ENCODE measurements around the gene NBL1. TPM values are rescaled to one million over a fixed set of nuclear protein-coding genes. Genes with fewer than 3 reads are reported as not detected.
A peak's percentile ranks its signal among the peaks of the same experiment; 100 is the strongest.

The NBL1 gene
- total RNA-seq, 4 donors from 2014 or later: 54.1 to 222 (median 71.1) TPM

DNA sequence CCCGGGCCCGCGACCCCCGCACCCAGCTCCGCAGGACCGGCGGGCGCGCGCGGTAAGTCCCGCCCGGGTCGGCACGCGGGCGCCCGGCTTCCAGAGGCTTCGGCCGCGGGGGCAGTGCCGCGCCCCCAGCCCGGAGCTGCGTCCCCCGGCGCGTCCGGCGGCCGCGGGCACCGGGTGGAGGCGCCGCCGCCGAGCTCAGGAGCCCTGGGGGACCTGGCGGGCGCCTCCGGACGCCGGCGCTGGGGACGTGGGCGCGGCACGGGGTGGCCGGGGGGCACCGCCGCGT is 227 bp downstream of the NBL1 start:
- no peak for DNase-seq
- Histone ChIP-seq H3K36me3 (no peaks in the 10 kb centered on the region), H3K27me3 (no peaks in the 10 kb centered on the region), H3K27ac (peak overlapping the region; percentile 96 to 97), H3K9me3 (no peaks in the 10 kb centered on the region), H3K4me3 (peak overlapping the region; percentile 71 to 89), H3K4me1 (peaks cover 0 to 19% of the 10 kb centered on the region in 2 donors)
- intact Hi-C loops (cut with DNase I; ENCODE audit: low total_unique reads): loop anchor here (10.0 kb wide), 1 partner anchor 160 kb away; the partner anchor contains the start of gene CAPZB
- TF ChIP-seq, protein P1, sequence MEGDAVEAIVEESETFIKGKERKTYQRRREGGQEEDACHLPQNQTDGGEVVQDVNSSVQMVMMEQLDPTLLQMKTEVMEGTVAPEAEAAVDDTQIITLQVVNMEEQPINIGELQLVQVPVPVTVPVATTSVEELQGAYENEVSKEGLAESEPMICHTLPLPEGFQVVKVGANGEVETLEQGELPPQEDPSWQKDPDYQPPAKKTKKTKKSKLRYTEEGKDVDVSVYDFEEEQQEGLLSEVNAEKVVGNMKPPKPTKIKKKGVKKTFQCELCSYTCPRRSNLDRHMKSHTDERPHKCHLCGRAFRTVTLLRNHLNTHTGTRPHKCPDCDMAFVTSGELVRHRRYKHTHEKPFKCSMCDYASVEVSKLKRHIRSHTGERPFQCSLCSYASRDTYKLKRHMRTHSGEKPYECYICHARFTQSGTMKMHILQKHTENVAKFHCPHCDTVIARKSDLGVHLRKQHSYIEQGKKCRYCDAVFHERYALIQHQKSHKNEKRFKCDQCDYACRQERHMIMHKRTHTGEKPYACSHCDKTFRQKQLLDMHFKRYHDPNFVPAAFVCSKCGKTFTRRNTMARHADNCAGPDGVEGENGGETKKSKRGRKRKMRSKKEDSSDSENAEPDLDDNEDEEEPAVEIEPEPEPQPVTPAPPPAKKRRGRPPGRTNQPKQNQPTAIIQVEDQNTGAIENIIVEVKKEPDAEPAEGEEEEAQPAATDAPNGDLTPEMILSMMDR (IDR thresholded peaks at IDR 0.05): no peak
- peak in 1 of 2 donors; percentile 13 for TF ChIP-seq POLR2A (IDR thresholded peaks at IDR 0.05)

DNA sequence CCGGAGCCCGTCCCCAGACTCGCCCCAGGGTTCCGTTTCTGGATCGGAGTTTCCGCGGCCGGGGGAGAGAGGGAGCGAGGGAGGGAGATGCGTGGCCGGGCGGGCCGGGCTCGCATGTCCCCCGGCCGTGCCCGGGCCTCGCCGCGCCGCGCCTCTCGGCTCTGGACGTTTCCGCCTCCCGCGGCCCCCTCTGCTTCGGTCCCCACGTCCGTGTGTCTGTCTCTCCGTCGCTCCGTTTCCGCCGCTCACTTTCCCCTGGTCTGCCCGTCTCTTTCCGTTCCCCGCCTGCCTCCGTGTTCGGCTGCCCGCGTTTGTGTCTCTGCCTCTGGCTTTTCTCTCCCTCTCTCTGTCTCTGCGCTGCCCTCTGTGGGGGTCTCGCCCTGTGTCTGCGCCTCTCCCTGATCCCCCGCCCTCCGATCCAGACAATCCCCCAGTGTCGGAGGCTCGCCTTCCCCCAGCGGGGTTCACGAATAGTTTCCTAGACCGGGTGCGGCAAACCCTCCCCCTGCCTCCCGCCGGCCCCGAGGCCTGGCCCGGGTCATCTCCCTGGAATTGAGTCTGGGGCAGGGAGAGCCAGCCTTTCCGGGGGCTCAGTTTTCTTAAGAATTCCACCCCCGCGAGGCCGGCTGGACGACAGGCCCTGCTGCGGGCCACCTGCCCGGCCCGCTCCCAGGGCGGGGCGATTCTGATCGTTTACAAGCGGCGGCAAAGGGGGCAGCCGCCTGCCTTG is 735 bp downstream of the NBL1 start:
- TF ChIP-seq, protein P1 (IDR thresholded peaks at IDR 0.05): no peak
- no peak for TF ChIP-seq POLR2A (IDR thresholded peaks at IDR 0.05)
- H3K4me3 ChIP-seq: peak overlapping the region; percentile 71 to 89
- H3K27me3 ChIP-seq: no peaks in the 10 kb centered on the region
- peak overlapping the region; percentile 96 to 97 for H3K27ac ChIP-seq
- no peaks in the 10 kb centered on the region for H3K9me3 ChIP-seq
- DNase-seq: no peak
- no peaks in the 10 kb centered on the region for H3K36me3 ChIP-seq
- intact Hi-C loops (cut with DNase I; ENCODE audit: low total_unique reads): loop anchor here (5.0 to 10.0 kb wide), 2 partner anchors 160 to 253 kb away; partner anchors contain the start of gene CAPZB
- peaks cover 0 to 20% of the 10 kb centered on the region in 2 donors for H3K4me1 ChIP-seq

DNA sequence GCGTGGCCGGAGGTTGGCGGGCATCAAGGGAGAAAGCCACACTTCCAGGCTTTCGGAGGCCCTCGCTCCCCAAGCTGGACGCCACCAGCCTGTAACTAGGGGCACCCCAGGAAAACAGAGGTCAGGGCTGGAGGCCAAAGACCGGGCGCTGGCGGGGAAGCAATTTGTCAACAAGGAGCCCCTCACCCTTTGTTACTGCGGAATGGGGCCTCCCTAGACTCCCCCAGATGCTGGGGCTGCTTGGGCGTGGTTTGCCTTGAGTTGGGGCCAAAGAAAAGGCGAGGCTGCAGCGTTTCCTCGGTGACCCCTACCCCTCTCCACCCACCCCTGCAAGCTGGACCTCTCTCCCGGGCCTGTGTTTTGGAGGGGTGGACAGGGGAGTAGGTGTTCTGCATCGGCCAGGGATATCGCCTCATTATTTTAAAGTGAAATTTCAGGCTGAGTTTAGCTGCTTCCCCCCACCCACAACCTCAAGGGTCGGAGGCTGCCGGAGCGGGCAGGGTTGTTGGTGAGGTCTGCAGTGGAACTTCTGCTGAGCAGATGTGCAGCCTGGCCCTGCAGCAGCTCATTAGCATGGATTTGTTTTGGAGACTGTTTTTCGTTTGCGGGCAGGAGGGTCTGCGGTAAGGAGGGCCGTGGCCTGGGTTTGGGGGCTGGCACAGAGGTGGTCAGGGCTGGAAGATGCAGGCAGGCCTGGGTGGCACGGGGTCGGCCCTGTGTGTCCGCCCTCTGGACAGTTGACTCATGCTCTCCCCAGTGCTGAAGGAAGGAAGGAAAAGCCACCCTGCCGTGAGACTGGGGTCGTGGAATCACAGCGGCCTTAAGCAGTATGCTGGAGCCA is 1.5 kb downstream of the NBL1 start:
- H3K27me3 ChIP-seq: no peaks in the 10 kb centered on the region
- peaks cover 5 to 28% of the 10 kb centered on the region in 2 donors for H3K4me1 ChIP-seq
- peak overlapping the region; percentile 71 to 89 for H3K4me3 ChIP-seq
- H3K36me3 ChIP-seq: no peaks in the 10 kb centered on the region
- H3K27ac ChIP-seq: peak overlapping the region; percentile 96 to 97
- intact Hi-C loops (cut with DNase I; ENCODE audit: low total_unique reads): loop anchor here (5.0 to 10.0 kb wide), 2 partner anchors 161 to 253 kb away; partner anchors contain the start of gene CAPZB
- DNase-seq: no peak
- H3K9me3 ChIP-seq: no peaks in the 10 kb centered on the region
- TF ChIP-seq, protein P1 (IDR thresholded peaks at IDR 0.05): no peak
- no peak for TF ChIP-seq POLR2A (IDR thresholded peaks at IDR 0.05)

DNA sequence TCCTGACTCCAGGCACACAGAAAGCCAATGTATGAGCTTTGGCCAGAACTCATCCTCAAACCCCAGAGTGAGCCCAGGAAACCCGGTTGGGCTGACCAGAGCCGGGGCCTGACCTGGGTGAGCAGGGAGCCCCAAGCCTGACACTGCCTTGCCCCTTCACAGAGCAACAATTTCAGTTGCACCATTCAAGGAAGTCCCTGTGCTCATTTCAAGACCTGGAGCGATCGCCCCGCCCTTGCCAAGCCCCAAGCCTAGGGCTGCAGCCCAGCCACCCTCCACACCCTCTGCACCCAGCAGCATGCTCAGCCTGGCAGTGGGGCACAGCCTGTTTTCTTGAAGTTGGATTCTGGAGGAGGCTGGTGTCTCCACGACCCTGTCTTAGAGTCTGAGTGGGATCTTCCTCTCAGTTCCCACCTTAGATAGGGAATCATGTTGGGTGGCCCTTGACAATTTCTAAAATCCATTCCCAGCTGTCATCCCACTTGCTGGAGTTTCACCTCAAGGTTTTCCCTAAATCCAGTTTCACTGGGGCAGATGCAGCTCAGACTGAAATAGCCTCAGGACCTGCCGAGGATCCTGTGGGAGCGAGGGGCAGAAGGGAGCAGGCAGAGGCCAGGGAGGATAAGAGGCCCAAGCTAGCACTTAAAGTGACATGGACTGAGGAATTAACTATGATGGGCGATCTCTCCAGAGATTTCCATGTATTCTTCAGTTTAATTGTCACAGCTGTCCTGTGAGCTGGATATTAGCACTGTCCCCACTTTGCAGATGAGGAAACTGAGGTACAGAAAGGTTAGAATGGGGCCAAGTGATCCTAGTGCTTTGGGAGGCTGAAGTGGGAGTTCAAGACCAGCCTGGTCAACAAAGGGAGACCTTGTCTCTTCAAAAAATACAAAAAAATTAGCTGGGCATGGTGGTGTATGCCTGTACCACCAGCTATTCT is 2.5 kb downstream of the NBL1 start:
- Histone ChIP-seq H3K4me1 (peaks cover 5 to 33% of the 10 kb centered on the region in 2 donors), H3K27ac (peak overlapping the region; percentile 96 to 97), H3K9me3 (no peaks in the 10 kb centered on the region), H3K36me3 (no peaks in the 10 kb centered on the region), H3K27me3 (no peaks in the 10 kb centered on the region), H3K4me3 (peak overlapping the region; percentile 71 to 89)
- DNase-seq: no peak
- TF ChIP-seq, protein P1 (IDR thresholded peaks at IDR 0.05): no peak
- TF ChIP-seq POLR2A (IDR thresholded peaks at IDR 0.05): no peak
- intact Hi-C loops (cut with DNase I; ENCODE audit: low total_unique reads): loop anchor here (5.0 to 10.0 kb wide), 2 partner anchors 162 to 254 kb away; partner anchors contain the start of gene CAPZB
